GM12878 (cell line): ENCODE measurements around the gene UQCC5.

Source experiments
- CEBPB ChIP-seq, 2 experiments: fragments of 150-350 bp in 1 of 2; IDR thresholded peaks; 2 replicates each; pipeline ENCODE4 v1.6.1; 2012 to 2014; ENCODE audit warnings: low read depth in 2 of 2, low read length in 2 of 2, borderline replicate concordance in 1 of 2, inconsistent platforms in 1 of 2
- CHD1 ChIP-seq: IDR thresholded peaks from 2 replicates; pipeline ENCODE4 v1.6.1; 2012; ENCODE audit warnings: low read depth, low read length, improper control_type of control experiment
- CTCF ChIP-seq, 3 experiments: IDR thresholded peaks in 2 of 3; conservative IDR thresholded peaks in 1 of 3; 2 replicates each; pipeline ENCODE4 v1.5.1; 2011; ENCODE audit warnings: low read depth in 3 of 3, low read length in 3 of 3, mild to moderate bottlenecking in 3 of 3, control low read depth in 2 of 3, moderate library complexity in 2 of 3, inconsistent platforms in 1 of 3, mixed read lengths in 1 of 3; ENCODE audit not compliant: control insufficient read depth in 2 of 3, insufficient read depth in 1 of 3; ENCODE audit errors: extremely low read depth in 1 of 3
- JUND ChIP-seq: IDR thresholded peaks from 2 replicates; pipeline ENCODE4 v1.6.1; 2012; ENCODE audit warnings: low read depth, mild to moderate bottlenecking, low read length, improper control_type of control experiment, moderate library complexity
- POLR2A ChIP-seq: IDR thresholded peaks from 2 replicates; pipeline ENCODE4 v1.6.1; 2011; ENCODE audit warnings: low read depth, mild to moderate bottlenecking, low read length
- POLR2AphosphoS2 ChIP-seq: IDR thresholded peaks from 2 replicates; pipeline ENCODE4 v1.6.1; 2011; ENCODE audit warnings: low read depth, mild to moderate bottlenecking, low read length, improper control_type of control experiment, moderate library complexity
- RELA ChIP-seq: fragments of 450-650 bp; IDR thresholded peaks from 2 replicates; pipeline ENCODE4 v1.8.0; 2014; ENCODE audit warnings: borderline replicate concordance; ENCODE audit not compliant: partially characterized antibody
- TCF7 ChIP-seq: IDR thresholded peaks from 2 replicates; pipeline ENCODE4 v1.6.1; 2014; ENCODE audit warnings: antibody characterized with exemption, borderline replicate concordance
- YBX1 ChIP-seq: fragments of 450-650 bp; IDR thresholded peaks from 2 replicates; pipeline ENCODE4 v1.6.1; 2016; ENCODE audit warnings: antibody characterized with exemption
- TF ChIP-seq, protein P1 (sequence below): IDR thresholded peaks from 2 replicates; pipeline ENCODE4 v1.6.1; 2011; ENCODE audit warnings: low read depth, low read length, improper control_type of control experiment, borderline replicate concordance

GRCh38 chr3:52535411-52536111 lies 844 bp upstream of the UQCC5 start:
- TF ChIP-seq YBX1: no peak
- no peak for TF ChIP-seq RELA
- TF ChIP-seq CTCF (IDR thresholded peaks at IDR 0.05 in 2 of 3, conservative IDR thresholded peaks at IDR 0.05 in 1 of 3; ENCODE audit: control insufficient read depth in 2 of 3, extremely low read depth in 1 of 3, insufficient read depth in 1 of 3, low read depth in 3 of 3, low read length in 3 of 3): no peak
- no peak for TF ChIP-seq CHD1
- no peak for TF ChIP-seq POLR2AphosphoS2
- no peak for TF ChIP-seq JUND
- TF ChIP-seq CEBPB (IDR thresholded peaks at IDR 0.05; ENCODE audit: borderline replicate concordance in 1 of 2, low read depth in 2 of 2, low read length in 2 of 2): no peak
- no peak for TF ChIP-seq POLR2A
- TF ChIP-seq, protein P1, sequence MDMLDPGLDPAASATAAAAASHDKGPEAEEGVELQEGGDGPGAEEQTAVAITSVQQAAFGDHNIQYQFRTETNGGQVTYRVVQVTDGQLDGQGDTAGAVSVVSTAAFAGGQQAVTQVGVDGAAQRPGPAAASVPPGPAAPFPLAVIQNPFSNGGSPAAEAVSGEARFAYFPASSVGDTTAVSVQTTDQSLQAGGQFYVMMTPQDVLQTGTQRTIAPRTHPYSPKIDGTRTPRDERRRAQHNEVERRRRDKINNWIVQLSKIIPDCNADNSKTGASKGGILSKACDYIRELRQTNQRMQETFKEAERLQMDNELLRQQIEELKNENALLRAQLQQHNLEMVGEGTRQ: no peak
- TF ChIP-seq TCF7: no peak
